Measurements from ENCODE around the gene CAMK1D.

DNA sequence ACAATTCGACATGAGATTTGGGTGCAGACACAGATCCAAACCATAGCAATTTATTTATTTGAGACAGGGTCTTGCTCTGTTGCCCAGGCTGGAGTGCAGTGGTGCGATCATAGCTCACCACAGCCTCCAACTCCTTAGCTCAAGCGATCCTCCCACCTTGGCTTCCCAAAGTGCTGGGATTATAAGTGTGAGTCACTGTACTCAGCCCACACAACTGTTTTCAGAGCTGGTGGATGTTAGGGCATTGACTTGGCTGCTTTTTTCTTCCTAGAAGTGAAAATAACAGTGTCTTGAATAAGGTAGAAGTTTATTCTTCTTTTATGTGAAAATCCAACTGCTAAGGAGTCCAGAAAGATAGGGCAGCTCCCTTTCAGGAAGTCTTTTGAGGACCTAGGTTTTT, 520.1 kb downstream of the CAMK1D start:
- no peak for TF ChIP-seq POLR2A (IDR thresholded peaks at IDR 0.05)
- TF ChIP-seq, protein P1, sequence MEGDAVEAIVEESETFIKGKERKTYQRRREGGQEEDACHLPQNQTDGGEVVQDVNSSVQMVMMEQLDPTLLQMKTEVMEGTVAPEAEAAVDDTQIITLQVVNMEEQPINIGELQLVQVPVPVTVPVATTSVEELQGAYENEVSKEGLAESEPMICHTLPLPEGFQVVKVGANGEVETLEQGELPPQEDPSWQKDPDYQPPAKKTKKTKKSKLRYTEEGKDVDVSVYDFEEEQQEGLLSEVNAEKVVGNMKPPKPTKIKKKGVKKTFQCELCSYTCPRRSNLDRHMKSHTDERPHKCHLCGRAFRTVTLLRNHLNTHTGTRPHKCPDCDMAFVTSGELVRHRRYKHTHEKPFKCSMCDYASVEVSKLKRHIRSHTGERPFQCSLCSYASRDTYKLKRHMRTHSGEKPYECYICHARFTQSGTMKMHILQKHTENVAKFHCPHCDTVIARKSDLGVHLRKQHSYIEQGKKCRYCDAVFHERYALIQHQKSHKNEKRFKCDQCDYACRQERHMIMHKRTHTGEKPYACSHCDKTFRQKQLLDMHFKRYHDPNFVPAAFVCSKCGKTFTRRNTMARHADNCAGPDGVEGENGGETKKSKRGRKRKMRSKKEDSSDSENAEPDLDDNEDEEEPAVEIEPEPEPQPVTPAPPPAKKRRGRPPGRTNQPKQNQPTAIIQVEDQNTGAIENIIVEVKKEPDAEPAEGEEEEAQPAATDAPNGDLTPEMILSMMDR (IDR thresholded peaks at IDR 0.05) = no peak
